GM12878 (cell line): ENCODE measurements around the gene CEP126. TPM values are rescaled to one million over a fixed set of nuclear protein-coding genes. Genes with fewer than 3 reads are reported as not detected.

Experiments used
- ATAC-seq: fragments of 200-7000 bp; cut with Tn5 transposase; 3 replicates; pipeline ENCODE4 v1.9.1; 2020; ENCODE audit warnings: mild to moderate bottlenecking, moderate library complexity
- BruUV-seq: library from RNA; stranded (reverse); fragments of 400-500 nt; replicated peaks from 2 replicates; lab custom pipeline; 2021; lab: Mats Ljungman, UMichigan
- CTCF ChIA-PET: fragments of 300-600 bp; sonication (Branson Sonifier 250); formaldehyde crosslinking; extraction: SDS; loops from one replicate; lab custom pipeline; 2021; ENCODE audit warnings: inconsistent platforms; lab: Yijun Ruan, JAX
- POLR2A ChIA-PET: fragments of 350-600 bp; formaldehyde crosslinking; extraction: SDS; loops from one replicate; lab custom pipeline; 2021; ENCODE audit warnings: inconsistent platforms; lab: Charles Lee
- RAD21 ChIA-PET: fragments of 300-600 bp; sonication (Branson Sonifier 250); formaldehyde crosslinking; loops from one replicate; lab custom pipeline; 2023; ENCODE audit warnings: antibody characterized with exemption; ENCODE audit not compliant: unreplicated experiment; lab: Charles Lee
- SMC1A ChIA-PET: fragments of 300-600 bp; sonication (Branson Sonifier 250); formaldehyde crosslinking; loops from one replicate; lab custom pipeline; 2023; ENCODE audit not compliant: unreplicated experiment, uncharacterized antibody; lab: Charles Lee
- DNase-seq: peaks from one replicate; pipeline ENCODE4 v3.0.0-alpha.2; 2011; ENCODE audit warnings: low read depth, low spot score
- FAIRE-seq: peaks from 3 replicates; lab custom pipeline; 2011; peaks lifted over from hg19 to GRCh38; lab: Jason Lieb, UNC
- H2AFZ ChIP-seq: 2 replicates; pipeline ENCODE4 v1.6.0; 2011; ENCODE audit warnings: low read depth, low read length, control low read depth; ENCODE audit not compliant: control insufficient read depth
- H3K27ac ChIP-seq: 2 replicates; pipeline ENCODE4 v1.5.1; 2011; ENCODE audit warnings: control low read depth; ENCODE audit not compliant: control insufficient read depth, insufficient read depth
- H3K27me3 ChIP-seq, 2 experiments: replicated peaks in 1 of 2; 2 replicates each; pipeline versions ENCODE4 v1.6.0 to v1.6.1; 2011; ENCODE audit warnings: low read length in 1 of 2; ENCODE audit not compliant: control insufficient read depth in 2 of 2, insufficient read depth in 2 of 2
- H3K36me3 ChIP-seq, 2 experiments: 2 replicates each; pipeline ENCODE4 v1.5.1; 2011; ENCODE audit warnings: low read length in 1 of 2; ENCODE audit not compliant: control insufficient read depth in 2 of 2, insufficient read depth in 2 of 2
- H3K4me1 ChIP-seq: 2 replicates; pipeline ENCODE4 v1.6.1; 2011; ENCODE audit warnings: mild to moderate bottlenecking, low read length, moderate library complexity, mixed read lengths; ENCODE audit not compliant: control insufficient read depth, insufficient read depth
- H3K4me2 ChIP-seq: 2 replicates; pipeline ENCODE4 v1.6.0; 2011; ENCODE audit warnings: control low read depth; ENCODE audit not compliant: control insufficient read depth, insufficient read depth
- H3K4me3 ChIP-seq: fragments of 200-600 bp; sonication (generic); 2 replicates; pipeline ENCODE4 v1.5.1; 2016
- H3K79me2 ChIP-seq: 2 replicates; pipeline ENCODE4 v1.6.0; 2011; ENCODE audit warnings: low read length; ENCODE audit not compliant: control insufficient read depth, insufficient read depth
- H3K9ac ChIP-seq: 2 replicates; pipeline ENCODE4 v1.8.0; 2011; ENCODE audit warnings: low read length, control low read depth, mixed read lengths; ENCODE audit not compliant: control insufficient read depth, insufficient read depth
- H3K9me3 ChIP-seq: replicated peaks from 3 replicates; pipeline ENCODE4 v1.5.1; 2011; ENCODE audit warnings: mild to moderate bottlenecking, low read length; ENCODE audit not compliant: control insufficient read depth, insufficient read depth
- H4K20me1 ChIP-seq: 2 replicates; pipeline ENCODE4 v1.6.0; 2011; ENCODE audit not compliant: control insufficient read depth, insufficient read depth
- BACH1 ChIP-seq: fragments of 450-650 bp; IDR thresholded peaks from 2 replicates; pipeline ENCODE4 v1.6.1; 2017; ENCODE audit warnings: mild to moderate bottlenecking, borderline replicate concordance
- EP300 ChIP-seq, 2 experiments: fragments of 150-350 bp in 1 of 2; IDR thresholded peaks; 2 replicates each; pipeline ENCODE4 v1.6.1; 2011 to 2012; ENCODE audit warnings: low read depth in 2 of 2, low read length in 2 of 2, borderline replicate concordance in 1 of 2, improper control_type of control experiment in 1 of 2, inconsistent platforms in 1 of 2; ENCODE audit not compliant: control insufficient read depth in 1 of 2
- ESRRA ChIP-seq: IDR thresholded peaks from 2 replicates; pipeline ENCODE4 v1.6.1; 2012; ENCODE audit warnings: mild to moderate bottlenecking, low read length, improper control_type of control experiment
- HDAC2 ChIP-seq: fragments of 200-600 bp; sonication (generic); IDR thresholded peaks from 2 replicates; pipeline ENCODE4 v1.6.1; 2017
- MYC ChIP-seq: IDR thresholded peaks from 2 replicates; pipeline ENCODE4 v1.6.1; 2011; ENCODE audit warnings: mild to moderate bottlenecking, low read length, moderate library complexity, inconsistent platforms; ENCODE audit not compliant: insufficient read depth, insufficient replicate concordance, insufficient read length, severe bottlenecking
- NRF1 ChIP-seq: conservative IDR thresholded peaks from 2 replicates; pipeline ENCODE4 v1.6.1; 2011; ENCODE audit warnings: mild to moderate bottlenecking, low read depth, low read length, improper control_type of control experiment
- PML ChIP-seq: IDR thresholded peaks from 2 replicates; pipeline ENCODE4 v1.6.1; 2012; ENCODE audit warnings: low read length, inconsistent platforms
- RFX5 ChIP-seq: IDR thresholded peaks from 2 replicates; pipeline ENCODE4 v1.6.1; 2011; ENCODE audit warnings: low read depth, low read length, improper control_type of control experiment
- SMAD1 ChIP-seq: fragments of 450-650 bp; IDR thresholded peaks from 2 replicates; pipeline ENCODE4 v1.6.1; 2018; ENCODE audit warnings: mild to moderate bottlenecking, low read depth; ENCODE audit not compliant: partially characterized antibody
- SP1 ChIP-seq: IDR thresholded peaks from one replicate; pipeline ENCODE4 v1.6.1; 2011; ENCODE audit warnings: low read depth, low read length
- TCF3 ChIP-seq: IDR thresholded peaks from 2 replicates; pipeline ENCODE4 v1.6.1; 2012; ENCODE audit warnings: low read depth, mild to moderate bottlenecking, low read length, borderline replicate concordance; ENCODE audit not compliant: insufficient read depth
- WGBS: methylation state at CpG from one replicate; pipeline ENCODE4 v1.1.6; 2016; ENCODE audit warnings: low lambda C conversion rate; ENCODE audit not compliant: insufficient replicate concordance, insufficient coverage; ENCODE audit errors: missing lambda C conversion rate; 5-methylcytosine and 5-hydroxymethylcytosine counted together
- in situ Hi-C: fragments of 300-500 bp; cut with MboI; formaldehyde crosslinking; loops from 9 replicates; pipeline ENCODE4 v1.14.3; 2018; ENCODE audit warnings: mixed read lengths
- intact Hi-C: fragments of 100-400 bp; cut with micrococcal nuclease; formaldehyde crosslinking; loops from one replicate; pipeline ENCODE4 v1.14.2; 2022; ENCODE audit not compliant: unreplicated experiment
- polyA plus RNA-seq, 11 experiments: library from polyadenylated mRNA; depleted of rRNA in 4 of 11; unstranded in 6 of 11; stranded (reverse) in 5 of 11; fragments of >200 nt; fragmentation: Nextera tagmentation in 4 of 11; fragmentation: Illumina TruSeq in 1 of 11; extraction: Ambion mirVana in 4 of 11; extraction: Trizol in 1 of 11; gene quantifications; 1 replicate in 1 of 11; 2 replicates in 10 of 11; pipeline versions ENCODE4 v1.2.1 to v1.2.3, GENCODE V29; 2011 to 2016; ENCODE audit warnings: inconsistent platforms in 2 of 11, missing spikeins in 2 of 11, low read depth in 1 of 11
- total RNA-seq, 4 experiments: library from RNA; depleted of rRNA in 3 of 4; stranded (reverse); fragments of >200 nt in 3 of 4; fragmentation: Illumina TruSeq in 1 of 4; extraction: Trizol in 1 of 4; gene quantifications; 2 replicates each; pipeline versions ENCODE4 v1.2.1 to v1.2.3, GENCODE V29; 2013 to 2021
- TF ChIP-seq, protein P1 (sequence below): fragments of 450-650 bp; IDR thresholded peaks from 2 replicates; pipeline ENCODE4 v1.6.1; 2017; ENCODE audit warnings: low read depth, mild to moderate bottlenecking, moderate library complexity
- TF ChIP-seq, protein P2 (sequence below): fragments of 450-650 bp; IDR thresholded peaks from 2 replicates; pipeline ENCODE4 v1.6.1; 2017; ENCODE audit warnings: mild to moderate bottlenecking, low read depth, inconsistent platforms; ENCODE audit not compliant: poor library complexity, severe bottlenecking
- TF ChIP-seq, protein P3 (sequence below): fragments of 450-650 bp; IDR thresholded peaks from 2 replicates; pipeline ENCODE4 v1.6.1; 2016; ENCODE audit warnings: mild to moderate bottlenecking

The CEP126 gene
- total and polyA plus RNA-seq, 10 of the 15 experiments (the other 5 are each of a cell fraction or from before 2014, with no cell fraction given), result 0.01 TPM; not detected in 8

DNA sequence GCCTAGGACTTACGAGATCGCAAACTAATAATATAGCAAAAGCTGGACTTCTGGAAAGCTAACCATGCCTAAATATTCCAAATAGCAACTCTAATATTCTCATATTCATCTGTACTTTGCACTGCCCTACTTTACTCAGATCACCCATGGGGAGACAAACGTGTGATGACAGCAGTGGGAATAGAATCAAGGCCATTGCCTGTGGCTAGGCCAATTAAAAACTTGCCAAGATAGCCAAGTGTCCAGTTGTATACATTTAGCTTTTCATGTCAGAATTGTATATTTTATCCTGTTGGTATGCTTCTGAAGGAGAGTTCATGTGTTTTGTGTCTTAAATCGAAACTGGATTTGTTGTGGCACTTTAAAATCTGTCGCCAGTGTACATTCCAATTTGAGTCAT lies 1.2 kb upstream of the CEP126 start:
- ATAC-seq (no peak), DNase-seq (no peak), FAIRE-seq (no peak)
- RAD21 ChIA-PET, result no interaction called here
- Histone ChIP-seq H3K27me3 (no peaks in the 10 kb centered on the region), H3K4me2 (no peak overlapping the region), H3K9ac (no peak overlapping the region), H3K79me2 (no peaks in the 10 kb centered on the region), H3K9me3 (no peaks in the 10 kb centered on the region), H4K20me1 (no peaks in the 10 kb centered on the region), H3K36me3 (no peaks in the 10 kb centered on the region)
- in situ Hi-C loops (no loop called here), intact Hi-C loops (no loop called here)
- BruUV-seq, result no TSS peak
- SMC1A ChIA-PET, result interaction anchor here (1.1 kb wide), 1 partner anchor 9 kb away, joined by 3 read pairs; no protein-coding TSS in a partner anchor
- CTCF ChIA-PET, result interaction anchor here (0.6 kb wide), 1 partner anchor 1687 kb away, joined by 3 read pairs; no protein-coding TSS in a partner anchor
- 47% methylated on average over 5 of the region's 5 CpGs for WGBS
- POLR2A ChIA-PET, result no interaction called here
- TF ChIP-seq, protein P1, sequence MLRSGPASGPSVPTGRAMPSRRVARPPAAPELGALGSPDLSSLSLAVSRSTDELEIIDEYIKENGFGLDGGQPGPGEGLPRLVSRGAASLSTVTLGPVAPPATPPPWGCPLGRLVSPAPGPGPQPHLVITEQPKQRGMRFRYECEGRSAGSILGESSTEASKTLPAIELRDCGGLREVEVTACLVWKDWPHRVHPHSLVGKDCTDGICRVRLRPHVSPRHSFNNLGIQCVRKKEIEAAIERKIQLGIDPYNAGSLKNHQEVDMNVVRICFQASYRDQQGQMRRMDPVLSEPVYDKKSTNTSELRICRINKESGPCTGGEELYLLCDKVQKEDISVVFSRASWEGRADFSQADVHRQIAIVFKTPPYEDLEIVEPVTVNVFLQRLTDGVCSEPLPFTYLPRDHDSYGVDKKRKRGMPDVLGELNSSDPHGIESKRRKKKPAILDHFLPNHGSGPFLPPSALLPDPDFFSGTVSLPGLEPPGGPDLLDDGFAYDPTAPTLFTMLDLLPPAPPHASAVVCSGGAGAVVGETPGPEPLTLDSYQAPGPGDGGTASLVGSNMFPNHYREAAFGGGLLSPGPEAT, result no peak
- TF ChIP-seq HDAC2 (no peak), PML (no peak), EP300 (IDR thresholded peaks at IDR 0.05; ENCODE audit: borderline replicate concordance in 1 of 2, control insufficient read depth in 1 of 2, low read depth in 2 of 2, low read length in 2 of 2) (no peak), RFX5 (no peak), MYC (no peak), ESRRA (no peak), TCF3 (no peak), SP1 (no peak), SMAD1 (no peak), BACH1 (no peak), NRF1 (no peak)
- TF ChIP-seq, protein P2, sequence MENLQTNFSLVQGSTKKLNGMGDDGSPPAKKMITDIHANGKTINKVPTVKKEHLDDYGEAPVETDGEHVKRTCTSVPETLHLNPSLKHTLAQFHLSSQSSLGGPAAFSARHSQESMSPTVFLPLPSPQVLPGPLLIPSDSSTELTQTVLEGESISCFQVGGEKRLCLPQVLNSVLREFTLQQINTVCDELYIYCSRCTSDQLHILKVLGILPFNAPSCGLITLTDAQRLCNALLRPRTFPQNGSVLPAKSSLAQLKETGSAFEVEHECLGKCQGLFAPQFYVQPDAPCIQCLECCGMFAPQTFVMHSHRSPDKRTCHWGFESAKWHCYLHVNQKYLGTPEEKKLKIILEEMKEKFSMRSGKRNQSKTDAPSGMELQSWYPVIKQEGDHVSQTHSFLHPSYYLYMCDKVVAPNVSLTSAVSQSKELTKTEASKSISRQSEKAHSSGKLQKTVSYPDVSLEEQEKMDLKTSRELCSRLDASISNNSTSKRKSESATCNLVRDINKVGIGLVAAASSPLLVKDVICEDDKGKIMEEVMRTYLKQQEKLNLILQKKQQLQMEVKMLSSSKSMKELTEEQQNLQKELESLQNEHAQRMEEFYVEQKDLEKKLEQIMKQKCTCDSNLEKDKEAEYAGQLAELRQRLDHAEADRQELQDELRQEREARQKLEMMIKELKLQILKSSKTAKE, result no peak
- TF ChIP-seq, protein P3, sequence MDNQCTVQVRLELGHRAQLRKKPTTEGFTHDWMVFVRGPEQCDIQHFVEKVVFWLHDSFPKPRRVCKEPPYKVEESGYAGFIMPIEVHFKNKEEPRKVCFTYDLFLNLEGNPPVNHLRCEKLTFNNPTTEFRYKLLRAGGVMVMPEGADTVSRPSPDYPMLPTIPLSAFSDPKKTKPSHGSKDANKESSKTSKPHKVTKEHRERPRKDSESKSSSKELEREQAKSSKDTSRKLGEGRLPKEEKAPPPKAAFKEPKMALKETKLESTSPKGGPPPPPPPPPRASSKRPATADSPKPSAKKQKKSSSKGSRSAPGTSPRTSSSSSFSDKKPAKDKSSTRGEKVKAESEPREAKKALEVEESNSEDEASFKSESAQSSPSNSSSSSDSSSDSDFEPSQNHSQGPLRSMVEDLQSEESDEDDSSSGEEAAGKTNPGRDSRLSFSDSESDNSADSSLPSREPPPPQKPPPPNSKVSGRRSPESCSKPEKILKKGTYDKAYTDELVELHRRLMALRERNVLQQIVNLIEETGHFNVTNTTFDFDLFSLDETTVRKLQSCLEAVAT, result no peak
- TF ChIP-seq, all 136 proteins: peak for 0
- Histone ChIP-seq H3K4me1 (0 out of 2 replicates have a peak, but pooled peaks cover 3% of the 10 kb centered on the region), H2AFZ (no peak overlapping the region), H3K27ac (no peak overlapping the region), H3K4me3 (no peak overlapping the region)
